Ishikawa (cell line): ENCODE data around the gene MAN2B1.

Source experiments
- CEBPB ChIP-seq: IDR thresholded peaks from 2 replicates; pipeline ENCODE4 v1.6.1; 2012
- CREB1 ChIP-seq: IDR thresholded peaks from 2 replicates; pipeline ENCODE4 v1.6.1; 2012; ENCODE audit warnings: low read depth
- EGR1 ChIP-seq: IDR thresholded peaks from 2 replicates; pipeline ENCODE4 v1.6.1; 2012
- EP300 ChIP-seq: IDR thresholded peaks from 2 replicates; pipeline ENCODE4 v1.6.1; 2012; ENCODE audit warnings: borderline replicate concordance
- FOXM1 ChIP-seq: IDR thresholded peaks from 2 replicates; pipeline ENCODE4 v1.6.1; 2012; ENCODE audit warnings: low read depth, borderline replicate concordance
- NFIC ChIP-seq: IDR thresholded peaks from 2 replicates; pipeline ENCODE4 v1.6.1; 2012
- RAD21 ChIP-seq: IDR thresholded peaks from 2 replicates; pipeline ENCODE4 v1.6.1; 2012; ENCODE audit warnings: low read depth
- TAF1 ChIP-seq: IDR thresholded peaks from 2 replicates; pipeline ENCODE4 v1.6.1; 2012; ENCODE audit warnings: low read depth, mild to moderate bottlenecking
- TCF12 ChIP-seq: IDR thresholded peaks from 2 replicates; pipeline ENCODE4 v1.6.1; 2012; ENCODE audit warnings: low read depth
- TEAD4 ChIP-seq: IDR thresholded peaks from 2 replicates; pipeline ENCODE4 v1.6.1; 2012
- YY1 ChIP-seq: IDR thresholded peaks from 2 replicates; pipeline ENCODE4 v1.6.1; 2012; ENCODE audit warnings: low read depth
- ZBTB7A ChIP-seq: IDR thresholded peaks from 2 replicates; pipeline ENCODE4 v1.6.1; 2012; ENCODE audit warnings: low read depth
- TF ChIP-seq, protein P1 (sequence below): IDR thresholded peaks from 2 replicates; pipeline ENCODE4 v1.6.1; 2012; ENCODE audit warnings: low read depth, mild to moderate bottlenecking
- TF ChIP-seq, protein P2 (sequence below): IDR thresholded peaks from 2 replicates; pipeline ENCODE4 v1.6.1; 2012
- TF ChIP-seq, protein P3 (sequence below): IDR thresholded peaks from 2 replicates; pipeline ENCODE4 v1.6.1; 2012

MAN2B1 gene

DNA sequence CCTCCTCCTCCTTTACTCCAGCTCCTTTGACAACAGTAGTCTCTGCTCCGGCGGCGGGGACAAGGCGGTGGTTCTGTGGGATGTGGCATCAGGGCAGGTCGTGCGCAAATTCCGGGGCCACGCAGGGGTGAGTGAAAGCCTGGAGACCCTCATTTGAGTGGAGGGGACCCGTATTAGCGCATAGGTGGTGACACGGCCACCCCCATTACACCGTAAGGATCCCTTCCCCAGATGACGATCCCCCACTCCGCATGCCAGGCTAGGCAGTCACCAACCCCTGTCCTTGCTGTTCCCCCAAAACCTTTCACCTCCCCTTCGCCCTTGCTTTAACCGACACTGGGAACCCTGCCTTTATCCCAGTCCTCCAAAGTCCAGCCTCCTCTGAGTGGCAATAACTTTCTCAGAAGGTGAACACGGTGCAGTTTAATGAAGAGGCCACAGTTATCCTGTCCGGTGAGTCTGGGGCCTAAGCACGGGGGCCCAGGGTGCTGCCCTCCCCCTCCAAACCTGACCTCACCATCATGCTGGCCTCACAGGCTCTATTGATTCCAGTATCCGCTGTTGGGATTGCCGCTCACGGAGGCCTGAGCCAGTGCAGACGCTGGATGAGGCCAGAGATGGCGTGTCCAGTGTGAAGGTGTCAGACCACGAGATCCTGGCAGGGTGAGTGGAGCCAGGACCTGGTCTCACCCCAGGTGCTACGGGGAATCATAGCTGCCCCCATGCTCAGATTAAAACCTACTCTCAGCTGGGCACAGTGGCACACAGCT, 3.8 kb upstream of the MAN2B1 start:
- TF ChIP-seq YY1 (no peak), CREB1 (no peak), NFIC (no peak), TCF12 (no peak), TEAD4 (no peak), CEBPB (no peak), EP300 (no peak), EGR1 (no peak), RAD21 (no peak), TAF1 (no peak), ZBTB7A (no peak)
- TF ChIP-seq, protein P1, sequence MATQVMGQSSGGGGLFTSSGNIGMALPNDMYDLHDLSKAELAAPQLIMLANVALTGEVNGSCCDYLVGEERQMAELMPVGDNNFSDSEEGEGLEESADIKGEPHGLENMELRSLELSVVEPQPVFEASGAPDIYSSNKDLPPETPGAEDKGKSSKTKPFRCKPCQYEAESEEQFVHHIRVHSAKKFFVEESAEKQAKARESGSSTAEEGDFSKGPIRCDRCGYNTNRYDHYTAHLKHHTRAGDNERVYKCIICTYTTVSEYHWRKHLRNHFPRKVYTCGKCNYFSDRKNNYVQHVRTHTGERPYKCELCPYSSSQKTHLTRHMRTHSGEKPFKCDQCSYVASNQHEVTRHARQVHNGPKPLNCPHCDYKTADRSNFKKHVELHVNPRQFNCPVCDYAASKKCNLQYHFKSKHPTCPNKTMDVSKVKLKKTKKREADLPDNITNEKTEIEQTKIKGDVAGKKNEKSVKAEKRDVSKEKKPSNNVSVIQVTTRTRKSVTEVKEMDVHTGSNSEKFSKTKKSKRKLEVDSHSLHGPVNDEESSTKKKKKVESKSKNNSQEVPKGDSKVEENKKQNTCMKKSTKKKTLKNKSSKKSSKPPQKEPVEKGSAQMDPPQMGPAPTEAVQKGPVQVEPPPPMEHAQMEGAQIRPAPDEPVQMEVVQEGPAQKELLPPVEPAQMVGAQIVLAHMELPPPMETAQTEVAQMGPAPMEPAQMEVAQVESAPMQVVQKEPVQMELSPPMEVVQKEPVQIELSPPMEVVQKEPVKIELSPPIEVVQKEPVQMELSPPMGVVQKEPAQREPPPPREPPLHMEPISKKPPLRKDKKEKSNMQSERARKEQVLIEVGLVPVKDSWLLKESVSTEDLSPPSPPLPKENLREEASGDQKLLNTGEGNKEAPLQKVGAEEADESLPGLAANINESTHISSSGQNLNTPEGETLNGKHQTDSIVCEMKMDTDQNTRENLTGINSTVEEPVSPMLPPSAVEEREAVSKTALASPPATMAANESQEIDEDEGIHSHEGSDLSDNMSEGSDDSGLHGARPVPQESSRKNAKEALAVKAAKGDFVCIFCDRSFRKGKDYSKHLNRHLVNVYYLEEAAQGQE: no peak
- TF ChIP-seq, protein P2, sequence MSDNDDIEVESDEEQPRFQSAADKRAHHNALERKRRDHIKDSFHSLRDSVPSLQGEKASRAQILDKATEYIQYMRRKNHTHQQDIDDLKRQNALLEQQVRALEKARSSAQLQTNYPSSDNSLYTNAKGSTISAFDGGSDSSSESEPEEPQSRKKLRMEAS: no peak
- TF ChIP-seq, protein P3, sequence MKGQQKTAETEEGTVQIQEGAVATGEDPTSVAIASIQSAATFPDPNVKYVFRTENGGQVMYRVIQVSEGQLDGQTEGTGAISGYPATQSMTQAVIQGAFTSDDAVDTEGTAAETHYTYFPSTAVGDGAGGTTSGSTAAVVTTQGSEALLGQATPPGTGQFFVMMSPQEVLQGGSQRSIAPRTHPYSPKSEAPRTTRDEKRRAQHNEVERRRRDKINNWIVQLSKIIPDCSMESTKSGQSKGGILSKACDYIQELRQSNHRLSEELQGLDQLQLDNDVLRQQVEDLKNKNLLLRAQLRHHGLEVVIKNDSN: no peak

DNA sequence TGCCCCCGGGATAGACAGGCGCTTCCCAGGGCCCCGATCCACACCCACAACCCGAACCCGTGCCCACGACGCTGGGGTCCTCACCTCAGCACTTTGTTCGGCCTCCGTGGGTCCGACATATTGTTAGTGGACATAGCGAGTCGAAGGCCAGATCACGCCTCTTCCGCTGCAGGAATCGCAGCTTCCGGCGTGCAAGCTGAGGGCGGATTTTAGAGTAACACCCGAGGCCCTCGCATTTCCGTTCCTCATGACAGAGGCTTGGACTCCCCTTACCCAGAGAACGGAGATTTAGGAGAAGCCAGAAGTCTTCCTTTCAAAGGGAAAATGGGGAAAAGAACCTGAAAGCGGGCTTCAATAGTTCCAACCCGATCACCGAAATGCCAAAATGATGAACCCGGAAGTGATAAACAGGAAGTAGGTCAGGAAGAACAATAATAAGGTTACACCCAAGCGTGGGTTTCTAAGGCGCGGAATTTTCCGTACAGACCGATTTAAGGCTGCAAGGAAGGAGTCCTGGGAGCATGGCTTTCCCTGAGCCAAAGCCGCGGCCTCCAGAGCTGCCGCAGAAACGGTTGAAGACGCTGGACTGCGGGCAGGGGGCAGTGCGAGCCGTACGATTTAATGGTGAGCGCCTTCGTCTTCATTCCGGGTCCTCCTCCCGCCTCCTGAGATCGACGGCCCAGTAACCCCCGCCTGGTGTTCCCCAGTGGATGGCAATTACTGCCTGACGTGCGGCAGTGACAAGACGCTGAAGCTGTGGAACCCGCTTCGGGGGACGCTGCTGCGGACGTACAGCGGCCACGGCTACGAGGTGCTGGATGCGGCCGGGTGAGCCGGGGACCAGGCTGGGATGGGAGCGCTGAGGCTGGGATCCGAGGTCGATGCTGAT, 3.0 kb upstream of the MAN2B1 start:
- TF ChIP-seq, protein P1: no peak
- no peak for TF ChIP-seq EP300
- TF ChIP-seq YY1: peak; percentile 88
- no peak for TF ChIP-seq ZBTB7A
- peak; percentile 53; the same call in 1 of the 2 replicates for TF ChIP-seq CREB1
- peak; percentile 34; the same call in 1 of the 2 replicates for TF ChIP-seq TEAD4
- 0 out of 2 replicates have a peak, but pooled peaks have one; percentile 18 for TF ChIP-seq NFIC
- TF ChIP-seq, protein P2: peak; percentile 77
- 0 out of 2 replicates have a peak, but pooled peaks have one; percentile 17 for TF ChIP-seq EGR1
- TF ChIP-seq, protein P3: peak; percentile 36
- peak; percentile 81 for TF ChIP-seq TAF1
- TF ChIP-seq TCF12: peak; percentile 46; the same call in 1 of the 2 replicates
- peak; percentile 27; the same call in 1 of the 2 replicates for TF ChIP-seq CEBPB
- TF ChIP-seq FOXM1: peak; percentile 54; the same call in 1 of the 2 replicates
- TF ChIP-seq RAD21: no peak

DNA sequence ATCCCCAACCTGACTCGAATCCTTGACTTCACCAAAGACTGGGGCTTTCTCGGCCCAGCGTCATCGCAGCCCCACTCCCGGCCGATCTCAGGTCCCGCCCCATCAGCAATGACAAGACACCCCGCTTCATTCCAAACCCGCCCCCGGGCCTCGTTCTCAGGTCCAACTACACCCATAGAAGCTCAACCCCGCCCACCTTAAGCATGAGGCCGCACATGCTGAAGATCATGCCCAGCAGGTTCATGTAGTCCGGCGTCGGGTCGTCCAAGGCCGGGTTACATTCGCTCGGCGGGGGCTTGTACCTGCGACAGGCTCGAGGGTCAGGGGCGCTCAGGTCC, 2.4 kb upstream of the MAN2B1 start:
- TF ChIP-seq, protein P2: peak; percentile 69
- TF ChIP-seq, protein P1: no peak

DNA sequence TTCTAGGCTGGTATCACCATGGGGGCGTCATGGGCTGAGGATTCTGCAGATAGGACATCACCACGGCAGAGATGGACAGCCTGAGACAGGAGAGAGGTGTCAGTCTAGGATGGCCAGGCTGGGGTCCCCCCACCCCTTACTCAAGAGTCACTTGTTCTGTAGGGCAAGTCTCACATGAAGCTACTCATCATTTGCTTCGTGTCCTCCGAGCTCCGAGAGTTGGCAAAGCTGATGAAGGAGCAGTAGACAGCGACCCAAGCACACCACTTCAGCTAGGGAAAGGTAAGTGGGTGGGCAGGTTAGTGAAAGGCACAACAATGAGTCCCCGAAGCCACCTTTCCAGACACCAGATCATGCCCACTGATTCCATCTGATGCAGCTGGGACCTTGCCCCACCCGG, 1.8 kb upstream of the MAN2B1 start:
- TF ChIP-seq EP300 (no peak), FOXM1 (no peak), RAD21 (no peak), TAF1 (no peak), YY1 (no peak)
- TF ChIP-seq, protein P3: no peak
- TF ChIP-seq, protein P2: no peak
